ENCODE data around the gene MYO7A. TPM values are rescaled to one million over a fixed set of nuclear protein-coding genes. Genes with fewer than 3 reads are reported as not detected.

MYO7A gene
- total and polyA plus RNA-seq, 2 experiments from 2014 or later: 1.8 to 5.4 TPM

DNA sequence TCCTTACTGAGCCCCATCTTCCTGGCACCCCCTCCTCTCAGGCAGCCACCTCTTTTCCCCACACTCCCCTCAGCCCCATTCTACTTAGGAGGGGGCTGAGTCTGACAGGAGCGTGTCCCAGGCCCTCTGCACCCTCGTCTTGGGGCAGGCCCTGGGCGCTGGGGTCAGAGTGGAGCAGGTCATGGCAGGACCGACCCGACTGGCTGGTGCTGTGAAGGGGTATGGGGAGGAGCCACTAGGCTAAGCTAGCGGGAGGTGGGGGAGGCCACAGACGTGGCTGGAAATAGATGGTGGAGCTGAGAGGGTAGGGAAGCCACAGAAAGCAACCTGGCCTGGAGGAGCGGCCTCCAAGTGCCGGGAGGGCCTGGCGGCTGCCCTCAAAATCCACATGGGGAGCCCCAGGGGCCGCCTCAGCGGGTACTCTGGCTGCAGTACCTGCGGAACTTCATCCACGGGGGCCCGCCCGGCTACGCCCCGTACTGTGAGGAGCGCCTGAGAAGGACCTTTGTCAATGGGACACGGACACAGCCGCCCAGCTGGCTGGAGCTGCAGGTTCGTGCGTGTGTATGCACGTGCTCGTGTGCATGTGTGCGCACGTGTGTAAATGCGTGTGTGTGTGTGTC is 61.7 kb downstream of the MYO7A start:
- Histone ChIP-seq H3K4me3 (no peak overlapping the region), H3K27me3 (ENCODE audit: insufficient read depth) (no peaks in the 10 kb centered on the region), H3K27ac (ENCODE audit: low read depth) (no peak overlapping the region), H4K20me1 (replicated peaks; ENCODE audit: insufficient read depth) (no peaks in the 10 kb centered on the region), H3K9me2 (ENCODE audit: insufficient read depth) (0 out of 2 replicates have a peak, but pooled peaks cover 7% of the 10 kb centered on the region), H3K36me3 (ENCODE audit: insufficient read depth) (no peaks in the 10 kb centered on the region), H3K4me1 (ENCODE audit: insufficient read depth) (peaks cover 4% of the 10 kb centered on the region; the same call in 1 of the 2 replicates), H2AFZ (no peak overlapping the region), H3F3A (replicated peaks; ENCODE audit: low read depth) (no peaks in the 10 kb centered on the region; the same call in 1 of the 2 replicates), H3K79me2 (replicated peaks; ENCODE audit: insufficient read depth) (no peaks in the 10 kb centered on the region), H3K4me2 (no peak overlapping the region)
- no peak for ATAC-seq
- Mint-ChIP-seq H3K4me1 (peaks cover 16% of the 10 kb centered on the region), H3K27me3 (ENCODE audit: insufficient read depth, low read depth, poor library complexity) (peaks cover 13% of the 10 kb centered on the region), H3K4me3 (no peak overlapping the region), H3K9me3 (no peaks in the 10 kb centered on the region), H3K36me3 (ENCODE audit: low read depth) (no peaks in the 10 kb centered on the region), H3K27ac (no peak overlapping the region)
- DNase-seq (ENCODE audit: low spot score): no peak
- TF ChIP-seq POLR2AphosphoS5 (IDR thresholded peaks at IDR 0.05; ENCODE audit: low read depth) (no peak), ZNF114 (CRISPR knock-in tag; IDR thresholded peaks at IDR 0.05) (no peak), JUNB (IDR thresholded peaks at IDR 0.05; ENCODE audit: unreplicated experiment) (no peak), EZH2 (IDR thresholded peaks at IDR 0.05; ENCODE audit: low read depth, unreplicated experiment) (no peak), ZNF331 (CRISPR knock-in tag; IDR thresholded peaks at IDR 0.05; ENCODE audit: low read depth) (no peak), EZH2phosphoT487 (IDR thresholded peaks at IDR 0.05; ENCODE audit: unreplicated experiment) (no peak), CREB1 (CRISPR knock-in tag; IDR thresholded peaks at IDR 0.05; ENCODE audit: low read depth) (no peak), STAT1 (IDR thresholded peaks at IDR 0.05; ENCODE audit: unreplicated experiment) (no peak), NANOG (IDR thresholded peaks at IDR 0.05; ENCODE audit: borderline replicate concordance) (no peak)
- TF ChIP-seq, protein P1, sequence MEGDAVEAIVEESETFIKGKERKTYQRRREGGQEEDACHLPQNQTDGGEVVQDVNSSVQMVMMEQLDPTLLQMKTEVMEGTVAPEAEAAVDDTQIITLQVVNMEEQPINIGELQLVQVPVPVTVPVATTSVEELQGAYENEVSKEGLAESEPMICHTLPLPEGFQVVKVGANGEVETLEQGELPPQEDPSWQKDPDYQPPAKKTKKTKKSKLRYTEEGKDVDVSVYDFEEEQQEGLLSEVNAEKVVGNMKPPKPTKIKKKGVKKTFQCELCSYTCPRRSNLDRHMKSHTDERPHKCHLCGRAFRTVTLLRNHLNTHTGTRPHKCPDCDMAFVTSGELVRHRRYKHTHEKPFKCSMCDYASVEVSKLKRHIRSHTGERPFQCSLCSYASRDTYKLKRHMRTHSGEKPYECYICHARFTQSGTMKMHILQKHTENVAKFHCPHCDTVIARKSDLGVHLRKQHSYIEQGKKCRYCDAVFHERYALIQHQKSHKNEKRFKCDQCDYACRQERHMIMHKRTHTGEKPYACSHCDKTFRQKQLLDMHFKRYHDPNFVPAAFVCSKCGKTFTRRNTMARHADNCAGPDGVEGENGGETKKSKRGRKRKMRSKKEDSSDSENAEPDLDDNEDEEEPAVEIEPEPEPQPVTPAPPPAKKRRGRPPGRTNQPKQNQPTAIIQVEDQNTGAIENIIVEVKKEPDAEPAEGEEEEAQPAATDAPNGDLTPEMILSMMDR (conservative IDR thresholded peaks at IDR 0.05; ENCODE audit: low read depth in 2 of 2): no peak
- TF ChIP-seq, protein P2, sequence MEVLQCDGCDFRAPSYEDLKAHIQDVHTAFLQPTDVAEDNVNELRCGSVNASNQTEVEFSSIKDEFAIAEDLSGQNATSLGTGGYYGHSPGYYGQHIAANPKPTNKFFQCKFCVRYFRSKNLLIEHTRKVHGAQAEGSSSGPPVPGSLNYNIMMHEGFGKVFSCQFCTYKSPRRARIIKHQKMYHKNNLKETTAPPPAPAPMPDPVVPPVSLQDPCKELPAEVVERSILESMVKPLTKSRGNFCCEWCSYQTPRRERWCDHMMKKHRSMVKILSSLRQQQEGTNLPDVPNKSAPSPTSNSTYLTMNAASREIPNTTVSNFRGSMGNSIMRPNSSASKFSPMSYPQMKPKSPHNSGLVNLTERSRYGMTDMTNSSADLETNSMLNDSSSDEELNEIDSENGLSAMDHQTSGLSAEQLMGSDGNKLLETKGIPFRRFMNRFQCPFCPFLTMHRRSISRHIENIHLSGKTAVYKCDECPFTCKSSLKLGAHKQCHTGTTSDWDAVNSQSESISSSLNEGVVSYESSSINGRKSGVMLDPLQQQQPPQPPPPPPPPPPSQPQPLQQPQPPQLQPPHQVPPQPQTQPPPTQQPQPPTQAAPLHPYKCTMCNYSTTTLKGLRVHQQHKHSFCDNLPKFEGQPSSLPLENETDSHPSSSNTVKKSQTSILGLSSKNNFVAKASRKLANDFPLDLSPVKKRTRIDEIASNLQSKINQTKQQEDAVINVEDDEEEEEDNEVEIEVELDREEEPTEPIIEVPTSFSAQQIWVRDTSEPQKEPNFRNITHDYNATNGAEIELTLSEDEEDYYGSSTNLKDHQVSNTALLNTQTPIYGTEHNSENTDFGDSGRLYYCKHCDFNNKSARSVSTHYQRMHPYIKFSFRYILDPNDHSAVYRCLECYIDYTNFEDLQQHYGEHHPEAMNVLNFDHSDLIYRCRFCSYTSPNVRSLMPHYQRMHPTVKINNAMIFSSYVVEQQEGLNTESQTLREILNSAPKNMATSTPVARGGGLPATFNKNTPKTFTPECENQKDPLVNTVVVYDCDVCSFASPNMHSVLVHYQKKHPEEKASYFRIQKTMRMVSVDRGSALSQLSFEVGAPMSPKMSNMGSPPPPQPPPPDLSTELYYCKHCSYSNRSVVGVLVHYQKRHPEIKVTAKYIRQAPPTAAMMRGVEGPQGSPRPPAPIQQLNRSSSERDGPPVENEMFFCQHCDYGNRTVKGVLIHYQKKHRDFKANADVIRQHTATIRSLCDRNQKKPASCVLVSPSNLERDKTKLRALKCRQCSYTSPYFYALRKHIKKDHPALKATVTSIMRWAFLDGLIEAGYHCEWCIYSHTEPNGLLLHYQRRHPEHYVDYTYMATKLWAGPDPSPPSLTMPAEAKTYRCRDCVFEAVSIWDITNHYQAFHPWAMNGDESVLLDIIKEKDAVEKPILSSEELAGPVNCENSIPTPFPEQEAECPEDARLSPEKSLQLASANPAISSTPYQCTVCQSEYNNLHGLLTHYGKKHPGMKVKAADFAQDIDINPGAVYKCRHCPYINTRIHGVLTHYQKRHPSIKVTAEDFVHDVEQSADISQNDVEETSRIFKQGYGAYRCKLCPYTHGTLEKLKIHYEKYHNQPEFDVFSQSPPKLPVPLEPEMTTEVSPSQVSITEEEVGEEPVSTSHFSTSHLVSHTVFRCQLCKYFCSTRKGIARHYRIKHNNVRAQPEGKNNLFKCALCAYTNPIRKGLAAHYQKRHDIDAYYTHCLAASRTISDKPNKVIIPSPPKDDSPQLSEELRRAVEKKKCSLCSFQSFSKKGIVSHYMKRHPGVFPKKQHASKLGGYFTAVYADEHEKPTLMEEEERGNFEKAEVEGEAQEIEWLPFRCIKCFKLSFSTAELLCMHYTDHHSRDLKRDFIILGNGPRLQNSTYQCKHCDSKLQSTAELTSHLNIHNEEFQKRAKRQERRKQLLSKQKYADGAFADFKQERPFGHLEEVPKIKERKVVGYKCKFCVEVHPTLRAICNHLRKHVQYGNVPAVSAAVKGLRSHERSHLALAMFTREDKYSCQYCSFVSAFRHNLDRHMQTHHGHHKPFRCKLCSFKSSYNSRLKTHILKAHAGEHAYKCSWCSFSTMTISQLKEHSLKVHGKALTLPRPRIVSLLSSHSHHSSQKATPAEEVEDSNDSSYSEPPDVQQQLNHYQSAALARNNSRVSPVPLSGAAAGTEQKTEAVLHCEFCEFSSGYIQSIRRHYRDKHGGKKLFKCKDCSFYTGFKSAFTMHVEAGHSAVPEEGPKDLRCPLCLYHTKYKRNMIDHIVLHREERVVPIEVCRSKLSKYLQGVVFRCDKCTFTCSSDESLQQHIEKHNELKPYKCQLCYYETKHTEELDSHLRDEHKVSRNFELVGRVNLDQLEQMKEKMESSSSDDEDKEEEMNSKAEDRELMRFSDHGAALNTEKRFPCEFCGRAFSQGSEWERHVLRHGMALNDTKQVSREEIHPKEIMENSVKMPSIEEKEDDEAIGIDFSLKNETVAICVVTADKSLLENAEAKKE (CRISPR knock-in tag; IDR thresholded peaks at IDR 0.05): no peak
- TF ChIP-seq, protein P3, sequence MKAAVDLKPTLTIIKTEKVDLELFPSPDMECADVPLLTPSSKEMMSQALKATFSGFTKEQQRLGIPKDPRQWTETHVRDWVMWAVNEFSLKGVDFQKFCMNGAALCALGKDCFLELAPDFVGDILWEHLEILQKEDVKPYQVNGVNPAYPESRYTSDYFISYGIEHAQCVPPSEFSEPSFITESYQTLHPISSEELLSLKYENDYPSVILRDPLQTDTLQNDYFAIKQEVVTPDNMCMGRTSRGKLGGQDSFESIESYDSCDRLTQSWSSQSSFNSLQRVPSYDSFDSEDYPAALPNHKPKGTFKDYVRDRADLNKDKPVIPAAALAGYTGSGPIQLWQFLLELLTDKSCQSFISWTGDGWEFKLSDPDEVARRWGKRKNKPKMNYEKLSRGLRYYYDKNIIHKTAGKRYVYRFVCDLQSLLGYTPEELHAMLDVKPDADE (IDR thresholded peaks at IDR 0.05): no peak
- TF ChIP-seq, protein P4, sequence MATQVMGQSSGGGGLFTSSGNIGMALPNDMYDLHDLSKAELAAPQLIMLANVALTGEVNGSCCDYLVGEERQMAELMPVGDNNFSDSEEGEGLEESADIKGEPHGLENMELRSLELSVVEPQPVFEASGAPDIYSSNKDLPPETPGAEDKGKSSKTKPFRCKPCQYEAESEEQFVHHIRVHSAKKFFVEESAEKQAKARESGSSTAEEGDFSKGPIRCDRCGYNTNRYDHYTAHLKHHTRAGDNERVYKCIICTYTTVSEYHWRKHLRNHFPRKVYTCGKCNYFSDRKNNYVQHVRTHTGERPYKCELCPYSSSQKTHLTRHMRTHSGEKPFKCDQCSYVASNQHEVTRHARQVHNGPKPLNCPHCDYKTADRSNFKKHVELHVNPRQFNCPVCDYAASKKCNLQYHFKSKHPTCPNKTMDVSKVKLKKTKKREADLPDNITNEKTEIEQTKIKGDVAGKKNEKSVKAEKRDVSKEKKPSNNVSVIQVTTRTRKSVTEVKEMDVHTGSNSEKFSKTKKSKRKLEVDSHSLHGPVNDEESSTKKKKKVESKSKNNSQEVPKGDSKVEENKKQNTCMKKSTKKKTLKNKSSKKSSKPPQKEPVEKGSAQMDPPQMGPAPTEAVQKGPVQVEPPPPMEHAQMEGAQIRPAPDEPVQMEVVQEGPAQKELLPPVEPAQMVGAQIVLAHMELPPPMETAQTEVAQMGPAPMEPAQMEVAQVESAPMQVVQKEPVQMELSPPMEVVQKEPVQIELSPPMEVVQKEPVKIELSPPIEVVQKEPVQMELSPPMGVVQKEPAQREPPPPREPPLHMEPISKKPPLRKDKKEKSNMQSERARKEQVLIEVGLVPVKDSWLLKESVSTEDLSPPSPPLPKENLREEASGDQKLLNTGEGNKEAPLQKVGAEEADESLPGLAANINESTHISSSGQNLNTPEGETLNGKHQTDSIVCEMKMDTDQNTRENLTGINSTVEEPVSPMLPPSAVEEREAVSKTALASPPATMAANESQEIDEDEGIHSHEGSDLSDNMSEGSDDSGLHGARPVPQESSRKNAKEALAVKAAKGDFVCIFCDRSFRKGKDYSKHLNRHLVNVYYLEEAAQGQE (IDR thresholded peaks at IDR 0.05; ENCODE audit: unreplicated experiment): no peak
